ENCODE results near the gene NUP205. TPM values are rescaled to one million over a fixed set of nuclear protein-coding genes. Genes with fewer than 3 reads are reported as not detected.

NUP205 gene
- total and polyA plus RNA-seq, 2 of the 13 experiments (the other 11 are each of a cell fraction or from before 2014, with no cell fraction given) = 46.2 to 87.2 TPM

GRCh38 chr7:135509839-135510591, 47.7 kb upstream of the NUP205 start, which contains the start of gene CNOT4 (continued):
- TF ChIP-seq RXRB (CRISPR knock-in tag; IDR thresholded peaks at IDR 0.05; ENCODE audit: borderline replicate concordance) = 0 out of 2 replicates have a peak, but pooled peaks have one; percentile 9
- TF ChIP-seq HNF4A (CRISPR knock-in tag; IDR thresholded peaks at IDR 0.05) = no peak
- TF ChIP-seq ZNF121 (CRISPR knock-in tag; IDR thresholded peaks at IDR 0.05) = no peak; the same call in 1 of the 2 replicates
- TF ChIP-seq MIER3 (CRISPR knock-in tag; IDR thresholded peaks at IDR 0.05; ENCODE audit: borderline replicate concordance) = no peak
- no peak for TF ChIP-seq ZSCAN29 (CRISPR knock-in tag; conservative IDR thresholded peaks at IDR 0.05)
- TF ChIP-seq ZNF746 (CRISPR knock-in tag; IDR thresholded peaks at IDR 0.05) = no peak
- peak; percentile 51; the same call in 1 of the 2 replicates for TF ChIP-seq SALL1 (CRISPR knock-in tag; IDR thresholded peaks at IDR 0.05)
- 0 out of 2 replicates have a peak, but pooled peaks have one; percentile 55 for TF ChIP-seq ZNF543 (CRISPR knock-in tag; IDR thresholded peaks at IDR 0.05)
- TF ChIP-seq, protein P1, sequence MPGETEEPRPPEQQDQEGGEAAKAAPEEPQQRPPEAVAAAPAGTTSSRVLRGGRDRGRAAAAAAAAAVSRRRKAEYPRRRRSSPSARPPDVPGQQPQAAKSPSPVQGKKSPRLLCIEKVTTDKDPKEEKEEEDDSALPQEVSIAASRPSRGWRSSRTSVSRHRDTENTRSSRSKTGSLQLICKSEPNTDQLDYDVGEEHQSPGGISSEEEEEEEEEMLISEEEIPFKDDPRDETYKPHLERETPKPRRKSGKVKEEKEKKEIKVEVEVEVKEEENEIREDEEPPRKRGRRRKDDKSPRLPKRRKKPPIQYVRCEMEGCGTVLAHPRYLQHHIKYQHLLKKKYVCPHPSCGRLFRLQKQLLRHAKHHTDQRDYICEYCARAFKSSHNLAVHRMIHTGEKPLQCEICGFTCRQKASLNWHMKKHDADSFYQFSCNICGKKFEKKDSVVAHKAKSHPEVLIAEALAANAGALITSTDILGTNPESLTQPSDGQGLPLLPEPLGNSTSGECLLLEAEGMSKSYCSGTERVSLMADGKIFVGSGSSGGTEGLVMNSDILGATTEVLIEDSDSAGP (CRISPR knock-in tag; IDR thresholded peaks at IDR 0.05; ENCODE audit: borderline replicate concordance) = peak; percentile 62; the same call in 1 of the 2 replicates
- TF ChIP-seq, protein P2, sequence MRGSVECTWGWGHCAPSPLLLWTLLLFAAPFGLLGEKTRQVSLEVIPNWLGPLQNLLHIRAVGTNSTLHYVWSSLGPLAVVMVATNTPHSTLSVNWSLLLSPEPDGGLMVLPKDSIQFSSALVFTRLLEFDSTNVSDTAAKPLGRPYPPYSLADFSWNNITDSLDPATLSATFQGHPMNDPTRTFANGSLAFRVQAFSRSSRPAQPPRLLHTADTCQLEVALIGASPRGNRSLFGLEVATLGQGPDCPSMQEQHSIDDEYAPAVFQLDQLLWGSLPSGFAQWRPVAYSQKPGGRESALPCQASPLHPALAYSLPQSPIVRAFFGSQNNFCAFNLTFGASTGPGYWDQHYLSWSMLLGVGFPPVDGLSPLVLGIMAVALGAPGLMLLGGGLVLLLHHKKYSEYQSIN (CRISPR knock-in tag; IDR thresholded peaks at IDR 0.05; ENCODE audit: borderline replicate concordance) = no peak
- TF ChIP-seq ZNF431 (CRISPR knock-in tag; IDR thresholded peaks at IDR 0.05; ENCODE audit: borderline replicate concordance, low read depth) = no peak
- TF ChIP-seq SPEN (CRISPR knock-in tag; IDR thresholded peaks at IDR 0.05; ENCODE audit: low read depth) = no peak; the same call in none of the 2 replicates
- TF ChIP-seq EP300 (IDR thresholded peaks at IDR 0.05; ENCODE audit: low read depth in 2 of 2, low read length in 2 of 2) = 0 out of 4 replicates have a peak, but pooled peaks of 1 of the 2 experiments have one; percentile 9
- TF ChIP-seq EP300 (CRISPR knock-in tag; IDR thresholded peaks at IDR 0.05; ENCODE audit: borderline replicate concordance) = 0 out of 2 replicates have a peak, but pooled peaks have one; percentile 27
- no peak for TF ChIP-seq EZH2 (conservative IDR thresholded peaks at IDR 0.05; ENCODE audit: low read depth, low read length)
- TF ChIP-seq KLF6 (CRISPR knock-in tag; IDR thresholded peaks at IDR 0.05) = peak; percentile 87
- TF ChIP-seq HDAC6 (IDR thresholded peaks at IDR 0.05; ENCODE audit: low read depth, low read length) = no peak
- no peak for TF ChIP-seq FIP1L1 (IDR thresholded peaks at IDR 0.05; ENCODE audit: borderline replicate concordance, insufficient read depth, low read depth, low read length)
- TF ChIP-seq TEAD2 (CRISPR knock-in tag; IDR thresholded peaks at IDR 0.05) = no peak
- TF ChIP-seq ZNF160 (CRISPR knock-in tag; IDR thresholded peaks at IDR 0.05) = no peak
- TF ChIP-seq CCDC6 (CRISPR knock-in tag; IDR thresholded peaks at IDR 0.05) = no peak
- no peak for TF ChIP-seq IRX3 (CRISPR knock-in tag; IDR thresholded peaks at IDR 0.05; ENCODE audit: borderline replicate concordance, low read depth)
- TF ChIP-seq TGIF2 (CRISPR knock-in tag; IDR thresholded peaks at IDR 0.05) = peak; percentile 18; the same call in 1 of the 2 replicates
- TF ChIP-seq SRSF1 (optimal IDR thresholded peaks at IDR 0.05; ENCODE audit: low read depth, low read length) = peak; percentile 19
- no peak for TF ChIP-seq ZNF451 (CRISPR knock-in tag; IDR thresholded peaks at IDR 0.05)

All from HepG2 (cell line).